Lung (tissue), 12 donors: ENCODE measurements around the gene FRK. TPM values are rescaled to one million over a fixed set of nuclear protein-coding genes. Genes with fewer than 3 reads are reported as not detected.

Experiments used
- ATAC-seq: fragments of 200-7000 bp; cut with Tn5 transposase; one replicate; pipeline ENCODE4 v1.9.1; 2020; ENCODE audit warnings: moderate number of reproducible peaks; ENCODE audit not compliant: insufficient read depth, low FRiP score
- DNase-seq, 3 donors: peaks; one replicate each; pipeline ENCODE4 v3.0.0-alpha.2; 2013 to 2017
- H3K27ac ChIP-seq, 2 donors: one replicate each; pipeline ENCODE4 v1.5.1; 2013; ENCODE audit warnings: mild to moderate bottlenecking in 2 of 2, moderate library complexity in 2 of 2, control low read depth in 1 of 2, inconsistent platforms in 1 of 2, low read depth in 1 of 2, low read length in 1 of 2
- H3K27me3 ChIP-seq, 3 donors: one replicate each; pipeline ENCODE4 v1.5.1; 2013; ENCODE audit warnings: low read length in 2 of 3; ENCODE audit not compliant: control insufficient read depth in 3 of 3, insufficient read depth in 3 of 3
- H3K36me3 ChIP-seq, 4 donors: one replicate each; pipeline ENCODE4 v1.5.1; 2013; ENCODE audit warnings: low read length in 4 of 4, mild to moderate bottlenecking in 1 of 4, moderate library complexity in 1 of 4; ENCODE audit not compliant: control insufficient read depth in 4 of 4, insufficient read depth in 4 of 4
- H3K4me1 ChIP-seq, 5 donors: one replicate each; pipeline ENCODE4 v1.5.1; 2013; ENCODE audit warnings: low read length in 5 of 5, mild to moderate bottlenecking in 2 of 5, moderate library complexity in 1 of 5; ENCODE audit not compliant: control insufficient read depth in 5 of 5, insufficient read depth in 5 of 5
- H3K4me3 ChIP-seq: one replicate; pipeline ENCODE4 v1.5.1; 2013; ENCODE audit warnings: mild to moderate bottlenecking, control low read depth, moderate library complexity
- H3K9ac ChIP-seq, 2 donors: one replicate each; pipeline ENCODE4 v1.5.1; 2013; ENCODE audit warnings: low read length in 2 of 2, control low read depth in 1 of 2; ENCODE audit not compliant: insufficient read depth in 1 of 2
- H3K9me3 ChIP-seq, 4 donors: one replicate each; pipeline ENCODE4 v1.5.1; 2013; ENCODE audit warnings: low read length in 3 of 4, mild to moderate bottlenecking in 1 of 4, moderate library complexity in 1 of 4; ENCODE audit not compliant: control insufficient read depth in 4 of 4, insufficient read depth in 3 of 4
- WGBS, 2 donors: extraction: QIAGEN DNeasy Blood & Tissue Kit; methylation state at CpG; one replicate each; pipeline ENCODE4 v1.1.7; 2013; 5-methylcytosine and 5-hydroxymethylcytosine counted together
- polyA plus RNA-seq, 2 donors: library from polyadenylated mRNA; stranded (reverse); fragments of 200-250 nt; gene quantifications; one replicate each; pipeline ENCODE4 v1.2.1, GENCODE V29; 2013
- total RNA-seq, 2 donors: library from RNA; depleted of rRNA in 1 of 2; stranded (reverse); fragments of >200 nt in 1 of 2; gene quantifications; one replicate each; pipeline ENCODE4 v1.2.1, GENCODE V29; 2014 to 2021
- TF ChIP-seq, protein P1 (sequence below): IDR thresholded peaks from 2 replicates; pipeline ENCODE4 v1.5.1; 2012; ENCODE audit warnings: mild to moderate bottlenecking; ENCODE audit errors: control extremely low read depth, extremely low read depth
- donor health status: control.
- donor health status: control.
- donor health status: Bipolar disorder and iron deficiency.
- donor health status: healthy.
- donor health status: DM: yes; HTN: yes; CAD: no.

FRK gene
- total and polyA plus RNA-seq, 4 donors: 1.2 to 18.3 (median 5.1) TPM

- no peak overlapping the region for H3K9ac ChIP-seq
- no peak overlapping the region for H3K4me3 ChIP-seq
- no peak overlapping the region for H3K27ac ChIP-seq
- TF ChIP-seq, protein P1, sequence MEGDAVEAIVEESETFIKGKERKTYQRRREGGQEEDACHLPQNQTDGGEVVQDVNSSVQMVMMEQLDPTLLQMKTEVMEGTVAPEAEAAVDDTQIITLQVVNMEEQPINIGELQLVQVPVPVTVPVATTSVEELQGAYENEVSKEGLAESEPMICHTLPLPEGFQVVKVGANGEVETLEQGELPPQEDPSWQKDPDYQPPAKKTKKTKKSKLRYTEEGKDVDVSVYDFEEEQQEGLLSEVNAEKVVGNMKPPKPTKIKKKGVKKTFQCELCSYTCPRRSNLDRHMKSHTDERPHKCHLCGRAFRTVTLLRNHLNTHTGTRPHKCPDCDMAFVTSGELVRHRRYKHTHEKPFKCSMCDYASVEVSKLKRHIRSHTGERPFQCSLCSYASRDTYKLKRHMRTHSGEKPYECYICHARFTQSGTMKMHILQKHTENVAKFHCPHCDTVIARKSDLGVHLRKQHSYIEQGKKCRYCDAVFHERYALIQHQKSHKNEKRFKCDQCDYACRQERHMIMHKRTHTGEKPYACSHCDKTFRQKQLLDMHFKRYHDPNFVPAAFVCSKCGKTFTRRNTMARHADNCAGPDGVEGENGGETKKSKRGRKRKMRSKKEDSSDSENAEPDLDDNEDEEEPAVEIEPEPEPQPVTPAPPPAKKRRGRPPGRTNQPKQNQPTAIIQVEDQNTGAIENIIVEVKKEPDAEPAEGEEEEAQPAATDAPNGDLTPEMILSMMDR: no peak
- ATAC-seq (no peak), DNase-seq (no peak)
- WGBS, 2 donors: 89 to 92% methylated on average over 3 of the region's 3 CpGs
- peaks cover 0 to 29% (median 19%) of the 10 kb centered on the region in 5 donors for H3K4me1 ChIP-seq
- H3K27me3 ChIP-seq: no peaks in the 10 kb centered on the region
- no peaks in the 10 kb centered on the region for H3K9me3 ChIP-seq
- H3K36me3 ChIP-seq: peaks cover 3 to 18% (median 12%) of the 10 kb centered on the region in 4 donors
These were observed 44.6 kb upstream of the FRK start for GRCh38 chr6:116105247-116105646.

- no peak overlapping the region for H3K4me3 ChIP-seq
- DNase-seq (no peak), ATAC-seq (no peak)
- H3K9ac ChIP-seq: no peak overlapping the region
- H3K27me3 ChIP-seq: no peaks in the 10 kb centered on the region
- no peak overlapping the region for H3K27ac ChIP-seq
- TF ChIP-seq, protein P1: no peak
- WGBS, 2 donors: 96 to 97% methylated on average over 1 of the region's 1 CpG
- H3K9me3 ChIP-seq: no peaks in the 10 kb centered on the region
- peaks cover 0 to 32% (median 19%) of the 10 kb centered on the region in 5 donors for H3K4me1 ChIP-seq
- H3K36me3 ChIP-seq: peaks cover 0 to 16% (median 12%) of the 10 kb centered on the region in 4 donors
These were observed 43.9 kb upstream of the FRK start for GRCh38 chr6:116104636-116105035.

- Histone ChIP-seq H3K9ac (no peak overlapping the region), H3K4me3 (no peak overlapping the region), H3K27ac (no peak overlapping the region), H3K4me1 (peaks cover 0 to 44% (median 19%) of the 10 kb centered on the region in 5 donors), H3K36me3 (peaks cover 0 to 10% (median 3%) of the 10 kb centered on the region in 4 donors), H3K9me3 (no peaks in the 10 kb centered on the region), H3K27me3 (no peaks in the 10 kb centered on the region)
- no peak for DNase-seq
- ATAC-seq: no peak
- WGBS, 2 donors: 58 to 70% methylated on average over 4 of the region's 4 CpGs
- TF ChIP-seq, protein P1: no peak
These were observed 42.2 kb upstream of the FRK start for GRCh38 chr6:116102873-116103272.

DNA sequence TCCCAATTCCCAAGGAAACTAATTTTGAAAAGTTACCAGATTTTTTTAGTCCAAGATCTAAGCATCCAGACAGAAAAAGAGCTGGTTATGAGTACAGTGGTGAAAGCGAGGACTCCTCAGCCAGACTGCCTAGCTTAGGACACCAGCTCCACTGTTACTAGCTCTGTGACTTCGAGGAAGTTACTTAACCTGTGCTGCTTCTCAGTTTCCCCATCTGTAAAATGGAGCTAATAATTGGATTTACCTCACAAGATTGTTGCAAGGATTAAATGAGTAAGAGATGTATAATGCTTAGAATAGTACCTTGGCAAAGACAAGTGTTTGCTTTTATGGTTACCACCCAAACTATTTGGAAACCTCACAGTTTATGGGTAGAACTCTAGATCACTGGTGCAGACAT is 41.1 kb upstream of the FRK start:
- peaks cover 0 to 10% (median 3%) of the 10 kb centered on the region in 4 donors for H3K36me3 ChIP-seq
- H3K9ac ChIP-seq: peak overlapping the region; percentile 31 to 89
- TF ChIP-seq, protein P1: no peak
- peaks cover 0 to 44% (median 19%) of the 10 kb centered on the region in 5 donors for H3K4me1 ChIP-seq
- ATAC-seq (no peak), DNase-seq (no peak)
- peak overlapping the region in 1 of 2 donors; percentile 100 for H3K27ac ChIP-seq
- 52 to 59% methylated on average over 2 of the region's 2 CpGs for WGBS, 2 donors
- no peaks in the 10 kb centered on the region for H3K27me3 ChIP-seq
- no peak overlapping the region for H3K4me3 ChIP-seq
- H3K9me3 ChIP-seq: no peaks in the 10 kb centered on the region
